GM21737 (cell line): Measurements from ENCODE around the gene TRIM49D1.
"Not testable (repeated sequence)": the region's sequence is repeated elsewhere in the genome, so short reads cannot be mapped to it uniquely, and the experiment has no call there.

Experiments used
- ATAC-seq: cut with Tn5 transposase; IDR thresholded peaks from one replicate; pipeline ENCODE4 v1.9.1; 2021; ENCODE audit warnings: mild to moderate bottlenecking, moderate library complexity; ENCODE audit not compliant: unreplicated experiment

TRIM49D1 gene

GRCh38 chr11:89922195-89922660 is at the start of gene TRIM49D1:
Gene TRIM49D1 (minus strand): TSS chr11:89922245. CDS start chr11:89917710, 4,535 bp downstream.
- ATAC-seq = no peak

DNA sequence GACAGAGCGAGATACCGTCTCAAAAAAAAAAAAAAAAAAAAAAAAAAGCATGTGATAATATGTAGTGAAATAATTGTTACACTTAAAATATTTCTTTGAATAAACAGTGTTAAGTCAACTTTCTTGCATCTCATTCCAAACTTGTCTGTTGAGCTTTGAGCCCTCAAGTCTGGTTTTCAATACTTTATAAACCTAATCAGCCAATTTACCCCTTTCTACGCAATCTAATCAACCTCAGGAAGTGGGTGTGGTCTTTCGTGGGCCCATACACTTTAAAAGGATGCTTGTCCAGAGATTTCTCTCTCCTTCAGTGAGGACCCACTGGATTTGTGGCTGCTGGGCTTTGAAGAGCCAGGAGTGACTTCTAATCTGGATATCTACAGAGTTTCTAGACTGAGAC is 43.7 kb upstream of the TRIM49D1 start, which contains the start of gene TRIM64:
TRIM64 (plus strand) TSS at position 301 of the 400 bp plus-strand sequence. CDS start 2,467 bp downstream, outside the sequence.
- ATAC-seq = not testable (repeated sequence)

DNA sequence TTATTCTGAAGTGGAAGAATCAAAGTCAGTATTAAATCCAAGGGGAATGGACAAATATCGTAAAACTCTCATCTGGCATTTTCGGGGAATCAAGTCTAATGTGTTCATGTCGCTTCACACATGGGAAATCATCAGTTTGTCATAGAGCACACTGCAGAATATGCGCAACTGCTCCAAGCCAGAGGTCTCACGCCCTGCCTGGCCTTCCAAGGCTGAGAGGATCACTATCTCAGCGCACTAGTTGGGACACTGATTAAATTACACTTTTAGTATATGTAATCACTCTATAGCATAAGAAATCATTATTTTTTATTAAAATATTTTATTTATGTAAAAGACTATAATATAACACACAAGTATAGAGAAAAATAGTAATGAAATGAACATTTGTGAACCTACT is 38.8 kb upstream of the TRIM49D1 start:
- ATAC-seq = not testable (repeated sequence)

- ATAC-seq = not testable (repeated sequence)
These were observed 1.7 kb upstream of the TRIM49D1 start, which contains the start of gene TRIM49D2 for GRCh38 chr11:89923764-89924163. Gene TRIM49D2 (plus strand): TSS chr11:89924064. CDS start chr11:89926762, 2,698 bp downstream.

DNA sequence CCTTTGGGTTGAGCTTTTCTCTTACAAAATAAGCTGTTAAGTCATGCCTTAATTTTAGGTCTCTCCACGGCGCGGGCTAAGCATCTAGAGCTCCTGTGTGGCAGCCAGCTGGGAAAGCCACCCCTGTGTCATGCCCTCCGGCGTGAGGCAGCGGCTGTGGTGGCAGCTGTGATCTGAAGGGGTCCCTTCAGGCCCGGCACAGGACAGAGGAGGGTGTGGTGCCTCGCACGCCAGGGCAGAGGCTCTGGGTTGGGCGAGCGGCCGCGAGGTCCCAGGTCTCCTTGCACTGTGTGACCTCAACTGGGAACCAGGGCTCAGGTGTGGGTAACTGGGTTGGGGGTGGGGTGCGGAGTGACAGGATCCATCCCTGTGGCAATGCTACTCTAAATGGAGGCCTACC is 21.2 kb downstream of the TRIM49D1 start:
- not testable (repeated sequence) for ATAC-seq

GRCh38 chr11:89893245-89893644 is 28.8 kb downstream of the TRIM49D1 start:
- not testable (repeated sequence) for ATAC-seq

DNA sequence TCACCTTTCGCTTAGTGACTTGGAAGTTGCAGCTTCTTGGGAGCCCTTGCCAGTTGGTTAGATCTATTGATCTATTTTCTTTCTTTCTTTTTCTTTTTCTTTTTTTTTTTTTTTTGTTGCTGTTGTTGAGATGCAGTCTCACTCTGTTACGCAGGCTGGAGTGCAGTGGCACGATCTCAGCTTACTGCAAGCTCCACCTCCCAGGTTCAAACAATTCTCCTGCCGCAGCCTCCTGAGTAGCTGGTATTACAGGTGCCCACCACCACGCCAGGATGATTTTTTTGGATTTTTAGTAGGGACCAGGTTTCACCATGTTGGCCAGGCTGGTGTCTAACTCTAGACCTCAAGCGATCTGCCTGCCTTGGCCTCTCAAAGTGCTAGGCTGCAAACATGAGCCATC is 44.5 kb downstream of the TRIM49D1 start:
- not testable (repeated sequence) for ATAC-seq

- not testable (repeated sequence) for ATAC-seq
These were observed 49.5 kb downstream of the TRIM49D1 start for GRCh38 chr11:89872588-89872987.

DNA sequence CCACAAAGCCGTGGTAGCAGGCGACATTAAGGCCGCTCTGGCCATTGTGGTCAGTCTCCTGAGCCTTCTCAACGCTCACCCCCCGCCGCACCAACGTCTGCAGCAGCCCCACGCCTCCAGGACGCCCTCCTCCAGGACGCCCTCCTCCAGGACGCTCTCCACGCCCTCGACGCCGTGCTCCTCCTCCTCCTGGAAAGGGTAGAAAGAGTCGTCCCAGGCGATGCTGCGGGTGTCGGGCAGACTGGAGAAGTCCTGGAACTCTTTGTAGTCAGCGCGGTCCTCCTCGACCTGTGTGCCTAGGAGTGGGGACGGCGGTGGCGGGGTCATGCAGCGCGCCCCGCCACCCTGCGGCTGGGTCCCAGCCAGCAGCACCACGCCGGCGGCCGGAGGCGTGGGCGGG is 56.8 kb downstream of the TRIM49D1 start:
- not testable (repeated sequence) for ATAC-seq

GRCh38 chr11:89863906-89864704 is 57.9 kb downstream of the TRIM49D1 start:
- ATAC-seq = not testable (repeated sequence)
